BE2C (cell line): ENCODE data around the gene DIS3L.

Experiments
- DNase-seq: peaks from one replicate; pipeline ENCODE4 v3.0.0-alpha.2; 2020
- H3K27me3 ChIP-seq: fragments of 250-450 bp; sonication (Bioruptor Pico); 2 replicates; pipeline ENCODE4 v1.5.1; 2020; ENCODE audit warnings: mild to moderate bottlenecking
- H3K36me3 ChIP-seq: fragments of 250-450 bp; sonication (Bioruptor Pico); 2 replicates; pipeline ENCODE4 v1.5.1; 2020; ENCODE audit warnings: mild to moderate bottlenecking
- H3K4me1 ChIP-seq: fragments of 250-450 bp; sonication (Bioruptor Pico); 2 replicates; pipeline ENCODE4 v1.5.1; 2020
- H3K4me3 ChIP-seq: 2 replicates; pipeline ENCODE4 v1.5.1; 2011; ENCODE audit warnings: low read depth, low read length
- H3K9me3 ChIP-seq: fragments of 250-450 bp; sonication (Bioruptor Pico); 2 replicates; pipeline ENCODE4 v1.5.1; 2020
- TF ChIP-seq, protein P1 (sequence below): IDR thresholded peaks from 2 replicates; pipeline ENCODE4 v1.5.1; 2012; ENCODE audit warnings: mild to moderate bottlenecking, low read depth, low read length

Gene DIS3L

DNA sequence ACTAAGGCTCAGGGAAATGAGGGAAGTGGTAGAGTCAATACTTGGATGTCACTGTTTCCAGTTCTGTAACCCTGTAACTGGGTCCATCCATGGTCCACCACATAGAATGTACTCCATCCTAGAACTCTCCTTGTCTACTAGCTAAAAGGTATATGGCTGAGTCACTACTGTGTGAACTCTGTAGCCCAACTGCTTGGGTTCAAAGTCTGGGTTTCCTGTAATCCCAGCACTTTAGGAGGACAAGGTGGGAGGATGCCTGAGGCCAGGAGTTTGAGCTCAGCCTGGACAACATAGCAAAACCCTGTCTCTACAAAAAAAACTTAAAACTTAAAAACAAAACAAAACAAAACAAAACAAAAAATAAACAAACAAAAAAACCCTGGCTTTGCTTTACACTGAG is 5.3 kb upstream of the DIS3L start:
- Histone ChIP-seq H3K4me3 (no peak overlapping the region), H3K36me3 (no peaks in the 10 kb centered on the region), H3K27me3 (no peaks in the 10 kb centered on the region), H3K4me1 (peaks cover 13% of the 10 kb centered on the region), H3K9me3 (no peaks in the 10 kb centered on the region)
- TF ChIP-seq, protein P1, sequence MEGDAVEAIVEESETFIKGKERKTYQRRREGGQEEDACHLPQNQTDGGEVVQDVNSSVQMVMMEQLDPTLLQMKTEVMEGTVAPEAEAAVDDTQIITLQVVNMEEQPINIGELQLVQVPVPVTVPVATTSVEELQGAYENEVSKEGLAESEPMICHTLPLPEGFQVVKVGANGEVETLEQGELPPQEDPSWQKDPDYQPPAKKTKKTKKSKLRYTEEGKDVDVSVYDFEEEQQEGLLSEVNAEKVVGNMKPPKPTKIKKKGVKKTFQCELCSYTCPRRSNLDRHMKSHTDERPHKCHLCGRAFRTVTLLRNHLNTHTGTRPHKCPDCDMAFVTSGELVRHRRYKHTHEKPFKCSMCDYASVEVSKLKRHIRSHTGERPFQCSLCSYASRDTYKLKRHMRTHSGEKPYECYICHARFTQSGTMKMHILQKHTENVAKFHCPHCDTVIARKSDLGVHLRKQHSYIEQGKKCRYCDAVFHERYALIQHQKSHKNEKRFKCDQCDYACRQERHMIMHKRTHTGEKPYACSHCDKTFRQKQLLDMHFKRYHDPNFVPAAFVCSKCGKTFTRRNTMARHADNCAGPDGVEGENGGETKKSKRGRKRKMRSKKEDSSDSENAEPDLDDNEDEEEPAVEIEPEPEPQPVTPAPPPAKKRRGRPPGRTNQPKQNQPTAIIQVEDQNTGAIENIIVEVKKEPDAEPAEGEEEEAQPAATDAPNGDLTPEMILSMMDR, result no peak
- no peak for DNase-seq

DNA sequence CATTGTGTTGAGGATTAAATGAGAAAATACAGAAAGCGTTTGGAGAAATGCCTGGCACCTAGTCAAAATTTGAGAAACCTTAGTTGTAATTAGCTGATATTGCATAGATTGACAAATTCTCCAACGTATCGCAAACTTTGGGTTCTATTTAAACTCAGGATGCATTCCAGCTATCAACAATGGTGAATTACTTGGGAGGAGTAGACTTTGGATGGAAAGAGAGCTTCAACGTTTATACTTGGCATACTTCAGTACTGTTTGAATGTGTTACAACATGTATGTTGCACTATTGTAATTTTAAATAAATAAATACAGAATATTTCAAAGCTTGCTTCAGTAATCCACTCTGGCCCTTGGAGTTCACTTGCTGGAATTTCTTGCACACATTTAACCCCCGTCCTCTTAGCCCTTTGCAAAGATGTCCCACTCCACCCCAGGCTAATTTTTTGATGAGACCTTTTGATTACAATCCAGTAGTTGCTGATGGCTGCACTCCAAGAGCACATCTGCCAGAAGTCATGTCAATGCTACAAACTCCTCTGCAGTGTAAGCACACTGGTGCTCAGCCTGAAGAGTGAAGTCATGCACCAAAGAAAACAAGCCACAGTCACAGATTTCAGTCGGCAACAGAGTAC is 4.7 kb upstream of the DIS3L start:
- TF ChIP-seq, protein P1, result no peak
- Histone ChIP-seq H3K36me3 (no peaks in the 10 kb centered on the region), H3K4me3 (no peak overlapping the region), H3K4me1 (peaks cover 13% of the 10 kb centered on the region), H3K9me3 (no peaks in the 10 kb centered on the region), H3K27me3 (no peaks in the 10 kb centered on the region)
- DNase-seq, result no peak

DNA sequence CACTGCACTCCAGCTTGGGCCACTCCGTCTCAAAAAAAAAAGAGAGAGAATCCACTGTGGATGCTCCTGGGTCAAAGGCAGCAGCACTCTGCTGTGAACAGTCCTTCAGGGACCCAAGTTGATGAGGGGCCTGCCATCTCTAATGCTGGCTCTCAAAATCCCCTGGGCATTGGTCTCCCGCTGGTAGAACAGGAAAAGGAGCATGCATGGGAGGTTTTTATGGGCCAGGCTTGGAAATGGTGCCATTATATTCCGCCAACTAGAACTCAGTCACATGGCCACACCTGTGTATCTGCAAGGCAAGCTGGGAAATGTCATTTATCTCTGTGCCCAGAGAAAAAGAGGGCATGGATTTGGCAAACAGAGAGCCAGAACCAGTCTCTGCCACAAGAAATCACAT is 3.4 kb upstream of the DIS3L start:
- H3K27me3 ChIP-seq, result no peaks in the 10 kb centered on the region
- H3K9me3 ChIP-seq, result no peaks in the 10 kb centered on the region
- peaks cover 15% of the 10 kb centered on the region for H3K4me1 ChIP-seq
- no peak overlapping the region for H3K4me3 ChIP-seq
- DNase-seq, result no peak
- TF ChIP-seq, protein P1, result no peak
- H3K36me3 ChIP-seq, result no peaks in the 10 kb centered on the region

DNA sequence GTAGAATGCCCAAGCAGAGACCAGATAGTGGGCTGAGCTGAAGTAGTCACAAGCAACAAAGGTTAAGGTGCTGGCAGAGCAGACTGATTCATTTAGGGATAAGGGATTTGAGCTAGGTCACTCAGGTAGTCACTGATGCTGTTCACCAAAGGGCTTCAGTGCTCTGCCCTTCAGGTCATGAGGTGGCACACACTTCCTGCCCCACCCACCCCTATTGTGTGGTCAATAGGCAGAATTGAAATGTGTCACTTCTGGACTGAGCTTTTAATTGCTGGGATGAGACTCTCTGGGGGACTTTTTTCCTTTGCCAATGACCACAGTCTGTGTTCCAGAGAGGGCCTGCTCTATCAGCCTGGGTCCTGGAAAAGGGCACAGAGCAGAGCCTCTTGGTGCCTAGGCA is 2.9 kb upstream of the DIS3L start:
- TF ChIP-seq, protein P1, result no peak
- Histone ChIP-seq H3K27me3 (no peaks in the 10 kb centered on the region), H3K4me1 (peaks cover 20% of the 10 kb centered on the region), H3K36me3 (no peaks in the 10 kb centered on the region), H3K4me3 (no peak overlapping the region), H3K9me3 (no peaks in the 10 kb centered on the region)
- DNase-seq, result no peak

DNA sequence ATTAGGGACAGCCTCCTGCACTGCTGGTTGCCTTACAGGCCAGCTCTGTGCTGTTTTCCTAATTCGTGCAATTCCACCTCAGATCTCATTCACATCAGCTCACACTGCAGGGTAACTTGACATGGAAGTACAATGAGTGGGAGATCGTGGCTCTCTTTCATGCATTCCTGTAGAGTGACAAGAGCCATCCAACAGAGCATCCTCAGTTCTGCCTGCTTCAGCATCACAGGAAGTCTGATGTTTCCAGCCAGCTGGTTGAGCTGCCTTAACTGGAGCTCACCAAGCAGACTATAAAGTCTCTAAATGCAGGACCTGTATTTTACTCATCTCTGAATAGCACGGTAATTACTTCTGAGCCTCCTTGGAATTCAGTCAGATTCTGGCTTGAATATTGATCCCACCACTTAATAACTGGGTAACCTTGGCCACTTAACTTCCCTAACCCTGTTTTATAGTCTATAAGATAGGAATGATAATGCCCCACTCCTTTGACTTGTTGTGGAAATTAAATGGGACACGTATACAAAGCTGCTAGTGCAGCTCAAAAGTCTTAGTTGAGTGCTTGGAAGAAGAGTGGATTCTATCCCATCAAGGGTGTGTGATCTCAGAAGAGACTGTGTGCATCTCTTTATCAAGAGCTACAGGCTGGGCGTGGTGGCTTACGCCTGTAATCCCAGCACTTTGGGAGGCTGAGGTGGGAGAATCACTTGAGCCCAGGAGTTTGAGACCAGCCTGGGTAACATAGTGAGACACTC is 1.4 kb upstream of the DIS3L start:
- H3K27me3 ChIP-seq, result no peaks in the 10 kb centered on the region
- peaks cover 3% of the 10 kb centered on the region; the same call in 1 of the 2 replicates for H3K36me3 ChIP-seq
- no peaks in the 10 kb centered on the region for H3K9me3 ChIP-seq
- H3K4me1 ChIP-seq, result peaks cover 22% of the 10 kb centered on the region
- no peak overlapping the region for H3K4me3 ChIP-seq
- DNase-seq, result no peak
- TF ChIP-seq, protein P1, result no peak
